Stimulated activated CD4-positive, alpha-beta T cell treated with anti-CD3 and anti-CD28 coated beads, TNF-alpha, amount 100 ng/mL, for 48 hours (primary cell): Measurements from ENCODE around the gene RPL36.
"Not testable (repeated sequence)": the region's sequence is repeated elsewhere in the genome, so short reads cannot be mapped to it uniquely, and the experiment has no call there.

Experiments used
- DNase-seq, 3 donors: peaks; one replicate each; pipeline ENCODE4 v3.0.0-alpha.2; 2020; ENCODE audit warnings: low read depth in 3 of 3

The RPL36 gene

GRCh38 chr19:5674714-5675113 is 15.4 kb upstream of the RPL36 start:
- DNase-seq: no peak

GRCh38 chr19:5676105-5676771 is 13.9 kb upstream of the RPL36 start:
- DNase-seq: no peak

- DNase-seq: no peak
Measured at GRCh38 chr19:5676772-5677105, 13.4 kb upstream of the RPL36 start.

GRCh38 chr19:5677136-5677535 is 13.0 kb upstream of the RPL36 start:
- no peak for DNase-seq

GRCh38 chr19:5677580-5677979 is 12.5 kb upstream of the RPL36 start:
- DNase-seq: no peak

- no peak for DNase-seq
Measured at GRCh38 chr19:5678071-5678718, 11.9 kb upstream of the RPL36 start.

- no peak for DNase-seq
Measured at GRCh38 chr19:5679289-5680083, 10.6 kb upstream of the RPL36 start.

- no peak for DNase-seq
Measured at GRCh38 chr19:5680084-5680436, 10.0 kb upstream of the RPL36 start.

GRCh38 chr19:5680437-5681368 is 9.4 kb upstream of the RPL36 start, which contains the start of the genes HSD11B1L and MICOS13:
TSS of gene HSD11B1L (plus strand) at chr19:5681027. CDS start at chr19:5684833, 3,806 bp downstream.
TSS of gene MICOS13 (minus strand) at chr19:5680516. CDS start at chr19:5680486, 30 bp downstream.
- peak; percentile 90 to 97 (median 96) for DNase-seq

- no peak for DNase-seq
Measured at GRCh38 chr19:5681391-5682106, 8.5 kb upstream of the RPL36 start.

GRCh38 chr19:5682107-5682482 is 8.0 kb upstream of the RPL36 start:
- no peak for DNase-seq

GRCh38 chr19:5683177-5683886 is 6.8 kb upstream of the RPL36 start:
- DNase-seq: no peak

- DNase-seq: no peak
Measured at GRCh38 chr19:5684694-5685430, 5.2 kb upstream of the RPL36 start.

- no peak for DNase-seq
Measured at GRCh38 chr19:5686326-5686646, 3.8 kb upstream of the RPL36 start.

GRCh38 chr19:5686647-5687359 is 3.3 kb upstream of the RPL36 start:
- peak; percentile 97 to 100 (median 100) for DNase-seq

- DNase-seq: no peak
Measured at GRCh38 chr19:5687360-5688198, 2.5 kb upstream of the RPL36 start.

GRCh38 chr19:5688262-5688881 is 1.7 kb upstream of the RPL36 start:
- not testable (repeated sequence) for DNase-seq
